Endothelial cell of umbilical vein (primary cell): Measurements from ENCODE around the gene SBSN. TPM values are rescaled to one million over a fixed set of nuclear protein-coding genes. Genes with fewer than 3 reads are reported as not detected.

Source experiments
- BruUV-seq: library from RNA; stranded (reverse); fragments of 400-500 nt; replicated peaks from 2 replicates; lab custom pipeline; 2021; lab: Mats Ljungman, UMichigan
- CTCF ChIA-PET: fragments of 300-600, 350-600 bp; sonication (Branson Sonifier 250); formaldehyde crosslinking; loops from one replicate; lab custom pipeline; 2021; ENCODE audit warnings: antibody characterized with exemption, inconsistent platforms; lab: Charles Lee
- POLR2A ChIA-PET: fragments of 300-600, 350-600 bp; sonication (Branson Sonifier 250); formaldehyde crosslinking; loops from one replicate; lab custom pipeline; 2021; ENCODE audit warnings: antibody characterized with exemption, inconsistent platforms; lab: Charles Lee
- DNase-seq: peaks from one replicate; pipeline ENCODE4 v3.0.0-alpha.2; 2011; ENCODE audit warnings: low read depth, low spot score
- FAIRE-seq: peaks from 2 replicates; lab custom pipeline; 2011; peaks lifted over from hg19 to GRCh38; lab: Jason Lieb, UNC
- H2AFZ ChIP-seq: 2 replicates; pipeline ENCODE4 v1.6.0; 2012; ENCODE audit warnings: low read depth, low read length, control low read depth, inconsistent platforms
- H3K27ac ChIP-seq: 2 replicates; pipeline ENCODE4 v1.5.1; 2011; ENCODE audit warnings: low read depth, mild to moderate bottlenecking, control low read depth, low read length, moderate library complexity; ENCODE audit not compliant: insufficient read depth
- H3K27me3 ChIP-seq, 2 experiments: 2 replicates each; pipeline versions ENCODE4 v1.6.0 to v1.6.1; 2011; ENCODE audit warnings: low read length in 2 of 2, mixed read lengths in 1 of 2; ENCODE audit not compliant: control insufficient read depth in 2 of 2, insufficient read depth in 2 of 2
- H3K36me3 ChIP-seq, 2 experiments: 2 replicates in 1 of 2; 3 replicates in 1 of 2; pipeline ENCODE4 v1.5.1; 2011; ENCODE audit warnings: low read length in 2 of 2, mild to moderate bottlenecking in 1 of 2, moderate library complexity in 1 of 2; ENCODE audit not compliant: control insufficient read depth in 2 of 2, insufficient read depth in 2 of 2; ENCODE audit errors: extremely low read depth in 1 of 2
- H3K4me1 ChIP-seq: 3 replicates; pipeline ENCODE4 v1.5.1; 2011; ENCODE audit warnings: mild to moderate bottlenecking, low read length; ENCODE audit not compliant: control insufficient read depth, insufficient read depth; ENCODE audit errors: extremely low read depth
- H3K4me2 ChIP-seq: 2 replicates; pipeline ENCODE4 v1.6.1; 2011; ENCODE audit warnings: low read length, control low read depth, mixed read lengths; ENCODE audit not compliant: insufficient read depth
- H3K4me3 ChIP-seq, 3 experiments: fragments of 200-600 bp in 1 of 3; sonication (generic), shearing (Covaris generic) in 1 of 3; replicated peaks in 1 of 3; 2 replicates each; pipeline ENCODE4 v1.5.1; 2011 to 2016; ENCODE audit warnings: control low read depth in 3 of 3, low read length in 3 of 3, mild to moderate bottlenecking in 2 of 3, inconsistent platforms in 1 of 3, low read depth in 1 of 3, moderate library complexity in 1 of 3; ENCODE audit not compliant: insufficient read depth in 1 of 3
- H3K79me2 ChIP-seq: 2 replicates; pipeline ENCODE4 v1.6.0; 2012; ENCODE audit warnings: low read length, inconsistent platforms; ENCODE audit not compliant: control insufficient read depth, insufficient read depth
- H3K9ac ChIP-seq: replicated peaks from 2 replicates; pipeline ENCODE3; 2011; ENCODE audit warnings: low read length, control low read depth; ENCODE audit not compliant: insufficient read depth; ENCODE audit errors: extremely low read depth
- H3K9me1 ChIP-seq: replicated peaks from 3 replicates; pipeline ENCODE4 v1.6.0; 2011; ENCODE audit warnings: mild to moderate bottlenecking, low read length; ENCODE audit not compliant: control insufficient read depth, insufficient read depth; ENCODE audit errors: extremely low read depth
- H3K9me3 ChIP-seq: replicated peaks from 2 replicates; pipeline ENCODE4 v1.5.1; 2012; ENCODE audit warnings: low read length, inconsistent platforms; ENCODE audit not compliant: control insufficient read depth, insufficient read depth
- H4K20me1 ChIP-seq: replicated peaks from 2 replicates; pipeline ENCODE3; 2011; ENCODE audit warnings: mild to moderate bottlenecking, low read length; ENCODE audit not compliant: control insufficient read depth, insufficient read depth; ENCODE audit errors: extremely low read depth
- CTCF ChIP-seq, 2 donors: IDR thresholded peaks; 1 replicate in 1 of 2; 2 replicates in 1 of 2; pipeline ENCODE4 v1.5.1; 2011; ENCODE audit warnings: low read length in 2 of 2, mild to moderate bottlenecking in 2 of 2, moderate library complexity in 2 of 2, control low read depth in 1 of 2, inconsistent platforms in 1 of 2, low read depth in 1 of 2; ENCODE audit not compliant: insufficient read depth in 1 of 2; ENCODE audit errors: extremely low read depth in 1 of 2
- EZH2 ChIP-seq: IDR thresholded peaks from 2 replicates; pipeline ENCODE4 v1.6.1; 2012; ENCODE audit warnings: borderline replicate concordance, low read depth, mild to moderate bottlenecking, moderate library complexity, low read length, inconsistent platforms; ENCODE audit not compliant: severe bottlenecking
- FOS ChIP-seq: IDR thresholded peaks from 2 replicates; pipeline ENCODE4 v1.6.1; 2011; ENCODE audit warnings: mild to moderate bottlenecking, low read length, moderate library complexity, borderline replicate concordance; ENCODE audit not compliant: insufficient read depth
- GATA2 ChIP-seq: IDR thresholded peaks from 2 replicates; pipeline ENCODE4 v1.7.0; 2011; ENCODE audit warnings: low read depth, mild to moderate bottlenecking, moderate library complexity, mixed read lengths, low read length; ENCODE audit not compliant: insufficient read length, insufficient read depth
- JUN ChIP-seq: IDR thresholded peaks from 2 replicates; pipeline ENCODE4 v1.6.1; 2011; ENCODE audit warnings: borderline replicate concordance, low read depth; ENCODE audit not compliant: insufficient read length, insufficient read depth
- MAX ChIP-seq: IDR thresholded peaks from 2 replicates; pipeline ENCODE4 v1.6.1; 2011; ENCODE audit not compliant: insufficient read depth, insufficient read length
- MYC ChIP-seq: IDR thresholded peaks from one replicate; pipeline ENCODE4 v1.6.1; 2011; ENCODE audit warnings: mild to moderate bottlenecking, low read depth, low read length
- POLR2A ChIP-seq: IDR thresholded peaks from 2 replicates; pipeline ENCODE4 v1.6.1; 2012; ENCODE audit warnings: low read depth, mild to moderate bottlenecking, control low read depth, low read length
- POLR2AphosphoS5 ChIP-seq: IDR thresholded peaks from 2 replicates; pipeline ENCODE4 v1.6.1; 2012; ENCODE audit warnings: low read depth, mild to moderate bottlenecking, control low read depth, low read length, moderate library complexity; ENCODE audit not compliant: insufficient read depth
- dilution Hi-C: fragments of 300-500 bp; cut with MboI; formaldehyde crosslinking; loops from one replicate; pipeline ENCODE4 v1.15.0; 2019; ENCODE audit warnings: low sequenced_read_pairs; ENCODE audit not compliant: extremely low pct_ligation_motif_present
- intact Hi-C: fragments of 100-400 bp; cut with micrococcal nuclease; formaldehyde crosslinking; loops from one replicate; pipeline ENCODE4 v1.10.0; 2022
- polyA plus RNA-seq, 4 experiments: library from polyadenylated mRNA; depleted of rRNA in 3 of 4; stranded (reverse) in 3 of 4; unstranded in 1 of 4; fragments of >200 nt; gene quantifications; 2 replicates each; pipeline versions ENCODE4 v1.2.1 to v1.2.3, GENCODE V29; 2011 to 2012; ENCODE audit warnings: missing spikeins in 1 of 4
- total RNA-seq: library from RNA; stranded (reverse); gene quantifications from 2 replicates; pipeline ENCODE4 v1.2.3, GENCODE V29; 2021

Gene SBSN
- total and polyA plus RNA-seq, 2 donors (not counting 3 experiments of a cell fraction or from before 2014, with no cell fraction given): not detected

- Histone ChIP-seq H3K36me3 (no peaks in the 10 kb centered on the region), H3K27me3 (peaks cover 4 to 9% of the 10 kb centered on the region in 2 experiments), H4K20me1 (no peaks in the 10 kb centered on the region), H3K9ac (no peak overlapping the region), H3K9me1 (no peaks in the 10 kb centered on the region), H3K4me1 (no peaks in the 10 kb centered on the region), H3K4me2 (no peak overlapping the region), H3K79me2 (no peaks in the 10 kb centered on the region), H3K9me3 (no peaks in the 10 kb centered on the region), H3K4me3 (no peak overlapping the region), H2AFZ (no peak overlapping the region), H3K27ac (no peak overlapping the region)
- no peak for FAIRE-seq
- ChIA-PET POLR2A (no interaction called here), CTCF (no interaction called here)
- intact Hi-C loops (no loop called here), dilution Hi-C loops (no loop called here)
- DNase-seq: no peak
- TF ChIP-seq JUN: no peak
- no peak for TF ChIP-seq MAX
- no peak for TF ChIP-seq POLR2AphosphoS5
- no peak for TF ChIP-seq FOS
- no TSS peak for BruUV-seq
These were observed 3.8 kb downstream of the SBSN start for GRCh38 chr19:35524181-35524837.

GRCh38 chr19:35522745-35523327, 5.3 kb downstream of the SBSN start:
- CTCF ChIA-PET: interaction anchor here (1.5 kb wide), 1 partner anchor 13 kb away, joined by 3 read pairs; no protein-coding TSS in a partner anchor
- H3K4me2 ChIP-seq: no peak overlapping the region

More at GRCh38 chr19:35522745-35523327, 5.3 kb downstream of the SBSN start:
- POLR2A ChIA-PET: no interaction called here
- no peaks in the 10 kb centered on the region for H4K20me1 ChIP-seq
- DNase-seq: no peak
- H3K9me1 ChIP-seq: no peaks in the 10 kb centered on the region
- H3K27ac ChIP-seq: no peak overlapping the region
- H3K4me1 ChIP-seq: no peaks in the 10 kb centered on the region
- dilution Hi-C loops (no loop called here), intact Hi-C loops (no loop called here)
- no peaks in the 10 kb centered on the region for H3K79me2 ChIP-seq
- no peak overlapping the region for H3K4me3 ChIP-seq
- no peak overlapping the region for H2AFZ ChIP-seq
- no peak for TF ChIP-seq MAX
- TF ChIP-seq POLR2A: no peak
- no peak for TF ChIP-seq EZH2
- TF ChIP-seq MYC: no peak
- no peak for TF ChIP-seq GATA2
- TF ChIP-seq FOS: no peak
- no peak for TF ChIP-seq POLR2AphosphoS5
- no peak for TF ChIP-seq JUN
- TF ChIP-seq CTCF (IDR thresholded peaks at IDR 0.05; ENCODE audit: extremely low read depth in 1 of 2, insufficient read depth in 1 of 2, low read depth in 1 of 2, low read length in 2 of 2): no peak
- H3K9me3 ChIP-seq: no peaks in the 10 kb centered on the region
- H3K27me3 ChIP-seq: peaks cover 4 to 9% of the 10 kb centered on the region in 2 experiments
- no peak overlapping the region for H3K9ac ChIP-seq
- BruUV-seq: no TSS peak
- FAIRE-seq: no peak
- H3K36me3 ChIP-seq: no peaks in the 10 kb centered on the region
